Kidney capillary endothelial cell (primary cell): Measurements from ENCODE around the gene NR6A1.

Experiments
- DNase-seq: peaks from one replicate; pipeline ENCODE4 v3.0.0-alpha.2; 2018; ENCODE audit warnings: low spot score

NR6A1 gene

DNA sequence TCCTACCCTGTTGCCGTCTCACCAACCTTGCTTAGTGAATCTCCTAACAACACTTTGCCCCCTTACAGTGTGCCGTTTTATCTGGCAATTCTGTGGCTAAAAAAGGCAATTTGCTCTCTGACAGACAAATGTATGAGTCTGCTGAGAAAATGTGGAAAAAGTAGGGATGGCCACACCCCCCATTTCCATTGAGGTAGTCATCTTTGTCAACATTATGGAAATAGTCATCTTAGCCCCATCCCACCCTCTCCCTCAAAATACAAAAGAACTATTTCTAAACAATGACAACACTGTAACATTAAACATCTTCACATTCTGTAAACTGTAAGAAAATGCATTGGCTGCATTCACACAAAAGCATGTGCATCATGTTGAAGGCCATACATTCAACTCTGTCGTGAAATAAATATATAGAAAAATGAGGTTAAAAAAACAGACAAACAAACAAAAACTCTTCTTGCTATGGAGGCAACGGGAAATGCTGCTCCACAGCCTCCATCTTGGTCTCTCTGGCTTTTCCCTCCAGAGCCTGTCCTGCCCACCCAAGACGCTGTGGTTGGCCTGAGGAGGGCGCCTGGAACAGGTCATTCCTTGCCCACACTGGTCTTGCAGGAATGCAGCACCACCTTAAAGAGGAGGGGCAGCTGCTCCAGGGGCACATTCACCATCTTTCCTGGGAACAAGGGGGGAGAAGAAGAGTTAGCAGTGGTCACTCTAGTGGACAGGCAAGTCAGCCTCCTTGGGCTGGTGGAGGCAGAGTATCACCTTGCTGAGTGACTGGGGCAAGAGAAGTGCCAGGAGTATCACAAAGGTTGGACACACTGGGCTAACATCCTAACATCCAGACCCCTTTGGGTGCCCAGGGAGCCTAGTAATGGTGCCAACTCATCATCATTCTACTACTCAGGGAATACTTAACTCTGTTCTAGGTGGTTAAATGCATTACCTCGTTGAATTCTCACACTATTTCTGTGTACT is 248.7 kb downstream of the NR6A1 start:
- no peak for DNase-seq

DNA sequence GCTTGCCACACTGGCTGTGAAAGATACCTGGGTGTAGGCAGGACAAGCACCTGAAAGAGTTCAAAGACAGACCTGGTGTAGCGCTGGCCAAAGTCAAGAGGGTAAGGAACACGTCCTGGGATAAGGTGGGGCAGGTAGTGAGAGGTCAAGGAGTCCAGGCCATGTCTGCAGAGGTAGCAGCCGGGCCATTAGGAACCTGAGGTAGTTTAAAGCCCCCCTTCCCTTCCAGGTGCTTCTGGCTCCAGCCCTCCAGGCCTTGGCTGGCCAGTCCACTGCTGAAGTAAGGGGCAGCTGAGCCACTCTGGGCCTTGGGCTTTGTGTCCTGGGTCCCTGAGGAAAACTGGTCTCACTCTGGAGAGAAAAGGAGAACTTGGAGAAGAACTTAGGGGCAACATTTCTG is 250.0 kb downstream of the NR6A1 start:
- no peak for DNase-seq

DNA sequence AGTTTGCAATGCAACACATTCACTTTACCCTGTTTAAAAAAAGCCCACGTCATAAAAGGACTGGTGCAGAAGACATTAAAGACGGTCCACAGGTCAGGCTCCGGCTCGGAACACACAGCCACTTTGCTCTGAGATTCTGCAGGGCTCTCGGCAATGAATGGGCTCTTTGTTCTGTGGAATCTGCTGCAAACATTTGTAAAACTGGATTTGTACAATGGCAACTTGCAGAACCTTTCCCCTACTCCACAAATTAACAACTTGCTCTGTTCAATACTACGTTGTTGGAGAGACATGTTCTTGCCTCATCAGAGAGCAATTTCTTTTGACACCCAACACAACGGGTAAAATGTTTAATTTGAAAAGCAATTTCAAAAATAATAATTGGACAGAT is 250.9 kb downstream of the NR6A1 start:
- DNase-seq: no peak

GRCh38 chr9:124518116-124518515 is 253.0 kb downstream of the NR6A1 start:
- DNase-seq: no peak

GRCh38 chr9:124517600-124517999 is 253.5 kb downstream of the NR6A1 start:
- DNase-seq: no peak

GRCh38 chr9:124514874-124515273 is 256.2 kb downstream of the NR6A1 start:
- DNase-seq: no peak

DNA sequence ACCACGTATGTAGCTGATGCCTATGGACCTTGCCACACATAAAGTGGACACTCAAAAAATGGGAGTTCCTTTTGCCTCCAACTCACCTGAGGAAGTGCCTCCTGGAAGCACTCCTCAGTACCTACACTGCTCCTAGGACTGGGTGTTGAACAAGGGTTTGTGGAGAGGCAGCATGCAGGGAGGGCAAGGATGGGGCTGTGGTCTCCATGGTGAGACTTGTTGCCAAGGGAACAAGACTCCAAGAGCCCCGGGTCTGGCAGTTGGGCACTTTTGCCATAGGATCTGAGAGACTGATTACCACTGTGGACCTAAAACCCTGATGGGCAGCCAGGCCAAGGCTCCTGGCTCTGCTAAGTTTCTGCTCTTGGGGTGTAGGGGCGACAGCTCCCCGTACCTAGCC is 257.0 kb downstream of the NR6A1 start:
- no peak for DNase-seq

GRCh38 chr9:124513376-124513994 is 257.6 kb downstream of the NR6A1 start:
- no peak for DNase-seq

GRCh38 chr9:124512806-124513204 is 258.3 kb downstream of the NR6A1 start:
- DNase-seq: no peak

- DNase-seq: no peak
These were observed 259.0 kb downstream of the NR6A1 start for GRCh38 chr9:124511891-124512805.

GRCh38 chr9:124511426-124511840 is 259.7 kb downstream of the NR6A1 start:
- DNase-seq: no peak

DNA sequence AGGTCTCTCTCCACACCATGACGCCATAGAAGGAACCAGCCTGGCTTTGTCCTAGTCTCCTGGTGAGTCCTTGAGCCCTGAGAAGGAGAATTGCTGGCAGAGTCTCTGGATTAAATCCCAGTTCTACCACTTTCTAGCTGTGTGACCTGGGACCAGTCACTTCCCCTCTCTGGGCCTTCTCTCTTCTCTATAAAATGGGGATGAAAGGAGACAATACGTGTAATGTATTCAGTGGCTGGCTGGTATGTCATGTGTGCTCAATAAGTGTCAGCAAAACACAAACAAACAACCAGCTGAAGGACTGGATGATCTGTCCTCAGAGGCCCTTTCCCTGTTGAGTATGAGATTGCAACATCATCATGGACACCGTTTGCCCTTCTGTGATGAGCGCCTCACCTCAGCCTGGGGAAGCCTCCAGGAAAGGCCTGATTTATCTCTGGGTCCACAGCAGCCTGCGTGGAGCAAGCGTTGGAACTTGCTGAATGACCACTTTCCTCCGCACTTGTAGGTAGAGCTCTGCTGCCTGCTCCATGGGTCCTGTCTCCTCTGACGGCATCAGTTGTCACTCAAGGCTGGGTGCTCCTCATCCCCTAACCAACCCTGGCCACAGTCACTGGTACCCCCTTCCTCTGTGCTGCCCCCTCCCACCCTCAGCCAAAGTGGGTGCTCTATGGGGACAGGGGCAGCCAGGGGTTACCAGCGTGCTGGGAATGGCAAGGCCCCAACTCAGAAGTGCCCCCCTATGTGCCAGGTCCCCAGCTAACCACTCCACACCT is 260.3 kb downstream of the NR6A1 start:
- no peak for DNase-seq

- DNase-seq: no peak
These were observed 263.2 kb downstream of the NR6A1 start for GRCh38 chr9:124507880-124508423.

- no peak for DNase-seq
These were observed 263.9 kb downstream of the NR6A1 start, which contains the start of gene NR5A1 for GRCh38 chr9:124506931-124507879. NR5A1 (minus strand) TSS chr9:124507399; CDS start chr9:124503395, 4,004 bp downstream.

DNA sequence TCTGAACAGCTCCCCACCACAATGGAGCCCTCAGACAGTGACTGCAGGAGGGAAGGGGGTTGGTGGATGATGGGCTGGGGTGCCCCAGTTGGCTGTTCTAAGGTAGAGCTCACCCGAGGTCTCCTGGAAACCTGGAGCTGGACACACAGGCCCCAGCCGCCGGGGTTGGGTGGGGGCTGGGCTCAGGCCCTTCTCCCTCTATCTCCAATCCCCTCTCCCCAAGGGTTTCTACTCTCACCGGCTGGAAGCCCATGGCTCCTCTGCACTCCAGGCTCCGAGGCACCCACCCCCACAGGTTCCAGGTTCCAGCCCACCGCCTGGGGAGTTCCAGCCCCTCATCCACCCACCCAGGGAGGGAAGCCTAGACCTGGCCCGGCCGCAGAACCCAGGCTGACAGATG is 264.7 kb downstream of the NR6A1 start:
- DNase-seq: no peak

DNA sequence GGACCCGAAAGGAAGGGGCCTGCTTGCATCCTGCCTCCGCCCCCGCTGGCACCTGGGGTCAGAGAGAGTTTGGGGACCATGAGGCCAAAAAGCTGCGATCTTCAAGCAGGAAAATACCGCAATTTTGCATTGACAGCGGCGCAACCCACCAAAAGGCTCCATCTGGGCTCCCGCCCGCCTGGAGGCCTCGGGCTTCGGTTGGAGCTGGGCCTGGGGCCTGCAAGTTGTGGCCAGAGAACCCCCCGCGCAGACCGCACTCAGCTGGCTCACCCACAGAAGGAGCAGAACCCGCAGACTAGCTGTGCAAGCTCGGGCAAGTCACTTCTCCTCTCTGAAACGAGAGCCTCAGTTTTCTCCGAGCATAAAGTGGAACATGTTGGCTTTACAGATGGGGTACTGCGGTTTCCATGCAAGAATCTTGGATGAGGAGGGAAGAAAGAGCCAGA is 265.2 kb downstream of the NR6A1 start:
- DNase-seq: no peak

DNA sequence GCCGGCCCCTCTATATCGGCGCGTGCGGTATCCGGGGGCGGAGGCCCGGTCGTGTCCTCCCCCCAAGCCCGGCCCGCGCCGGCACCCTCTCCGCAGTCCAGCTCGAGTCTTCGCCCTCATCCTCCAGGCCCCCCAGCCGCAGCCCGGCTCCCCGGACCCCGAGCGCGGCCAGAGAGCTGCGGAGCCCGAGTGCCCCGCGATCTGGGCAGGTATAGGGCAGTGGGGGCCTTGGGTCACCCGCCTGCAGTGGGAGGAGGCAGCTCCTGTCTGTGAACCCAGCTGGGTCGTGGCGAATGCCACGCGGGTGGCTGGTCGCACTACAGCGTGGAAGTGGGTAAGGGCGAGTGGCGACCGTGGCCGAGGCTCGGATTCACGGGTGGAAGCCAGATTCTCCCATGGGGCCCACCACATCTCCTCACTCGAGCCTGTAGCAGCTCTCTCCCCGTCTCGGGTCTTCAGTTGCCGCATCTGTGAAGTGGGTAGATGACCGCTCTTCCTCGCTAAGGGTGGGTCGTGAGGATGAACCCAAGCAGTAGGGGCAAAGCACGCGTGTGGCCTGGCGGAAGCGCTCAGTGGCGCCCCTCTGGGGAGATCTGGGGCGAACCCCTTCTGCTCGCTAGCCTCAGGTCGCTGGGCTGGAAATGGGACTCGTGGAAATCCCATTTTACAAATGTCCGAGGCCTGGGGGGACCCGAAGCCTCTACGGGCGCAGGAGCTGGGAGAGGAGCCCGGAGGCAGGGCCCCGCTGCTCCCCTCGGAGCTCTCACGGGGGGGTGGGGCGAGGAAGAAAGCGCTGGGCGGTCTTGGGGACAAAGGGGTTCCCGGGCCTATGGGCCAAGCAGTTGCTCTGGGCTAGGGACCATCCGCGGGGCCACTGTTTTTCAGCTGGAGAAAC is 265.9 kb downstream of the NR6A1 start:
- no peak for DNase-seq

- DNase-seq: no peak
These were observed 266.5 kb downstream of the NR6A1 start for GRCh38 chr9:124504530-124505005.
